Measurements from ENCODE around the gene STYXL1.

DNA sequence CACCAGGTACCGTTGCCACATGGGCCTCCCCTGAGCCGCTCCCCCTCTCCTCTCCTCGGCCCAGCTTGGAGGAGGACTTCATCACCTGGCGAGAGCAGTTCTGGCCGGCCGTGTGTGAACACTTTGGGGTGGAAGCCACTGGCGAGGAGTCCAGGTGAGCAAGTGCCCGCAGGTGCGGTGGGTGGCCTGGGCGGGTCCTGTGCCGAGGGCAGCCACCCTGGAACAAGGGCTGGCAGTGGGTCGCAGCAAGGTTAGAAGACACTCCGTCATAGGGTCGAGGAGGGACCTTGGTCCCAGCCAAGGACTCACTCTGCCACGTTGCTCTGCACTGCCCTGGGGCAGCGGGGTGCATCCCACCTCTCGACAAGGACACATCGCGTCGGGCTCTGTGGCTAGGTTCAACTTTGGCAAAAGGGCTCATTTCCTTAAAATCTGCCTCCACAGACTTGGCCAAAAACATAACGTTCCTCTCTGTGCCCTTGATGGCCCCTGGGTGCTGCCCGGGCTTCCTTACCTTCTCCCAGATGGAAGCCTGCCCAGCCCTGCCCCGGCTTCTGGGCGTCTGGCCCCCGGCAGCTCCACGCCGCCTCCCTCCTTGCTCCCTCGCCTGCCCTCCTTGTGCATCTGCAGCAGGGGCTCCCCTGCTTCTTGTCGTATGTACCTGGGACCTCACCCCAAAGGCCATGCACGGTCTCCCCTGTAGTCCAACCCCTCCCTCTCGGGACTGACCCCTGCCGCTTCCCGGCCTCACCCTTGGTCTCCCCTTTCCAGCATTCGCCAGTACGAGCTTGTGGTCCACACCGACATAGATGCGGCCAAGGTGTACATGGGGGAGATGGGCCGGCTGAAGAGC lies 66.1 kb downstream of the STYXL1 start:
- TF ChIP-seq, protein P1, sequence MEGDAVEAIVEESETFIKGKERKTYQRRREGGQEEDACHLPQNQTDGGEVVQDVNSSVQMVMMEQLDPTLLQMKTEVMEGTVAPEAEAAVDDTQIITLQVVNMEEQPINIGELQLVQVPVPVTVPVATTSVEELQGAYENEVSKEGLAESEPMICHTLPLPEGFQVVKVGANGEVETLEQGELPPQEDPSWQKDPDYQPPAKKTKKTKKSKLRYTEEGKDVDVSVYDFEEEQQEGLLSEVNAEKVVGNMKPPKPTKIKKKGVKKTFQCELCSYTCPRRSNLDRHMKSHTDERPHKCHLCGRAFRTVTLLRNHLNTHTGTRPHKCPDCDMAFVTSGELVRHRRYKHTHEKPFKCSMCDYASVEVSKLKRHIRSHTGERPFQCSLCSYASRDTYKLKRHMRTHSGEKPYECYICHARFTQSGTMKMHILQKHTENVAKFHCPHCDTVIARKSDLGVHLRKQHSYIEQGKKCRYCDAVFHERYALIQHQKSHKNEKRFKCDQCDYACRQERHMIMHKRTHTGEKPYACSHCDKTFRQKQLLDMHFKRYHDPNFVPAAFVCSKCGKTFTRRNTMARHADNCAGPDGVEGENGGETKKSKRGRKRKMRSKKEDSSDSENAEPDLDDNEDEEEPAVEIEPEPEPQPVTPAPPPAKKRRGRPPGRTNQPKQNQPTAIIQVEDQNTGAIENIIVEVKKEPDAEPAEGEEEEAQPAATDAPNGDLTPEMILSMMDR (IDR thresholded peaks at IDR 0.05) = no peak
- TF ChIP-seq POLR2A (IDR thresholded peaks at IDR 0.05) = no peak
